ENCODE results near the gene SDK1. TPM values are rescaled to one million over a fixed set of nuclear protein-coding genes. Genes with fewer than 3 reads are reported as not detected.

SDK1 gene
- total RNA-seq, 1 donor from 2014 or later, result 1.3 TPM

DNA sequence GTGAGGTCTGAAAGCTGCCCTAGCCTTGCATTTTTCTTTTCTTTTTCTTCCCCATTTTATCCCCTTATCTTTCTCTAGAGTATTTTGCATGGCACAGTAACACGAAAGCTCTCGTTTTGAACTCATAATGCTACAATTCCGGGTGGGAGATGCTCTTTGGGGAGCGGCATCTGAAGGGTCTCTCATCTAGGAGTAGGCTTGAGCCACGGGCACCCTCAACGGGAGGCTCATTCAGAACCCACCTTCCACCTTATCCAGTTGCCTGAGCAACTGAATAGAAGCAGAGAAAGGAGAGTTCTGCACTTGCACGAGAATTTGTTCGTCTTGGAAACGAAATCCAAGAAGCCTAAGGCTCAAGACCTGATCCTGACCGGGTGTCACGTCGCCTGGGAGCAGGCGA is 777.5 kb downstream of the SDK1 start:
- ATAC-seq (ENCODE audit: low read depth), result no peak
- Mint-ChIP-seq H3K27ac (no peak overlapping the region), H3K4me1 (no peaks in the 10 kb centered on the region), H3K36me3 (ENCODE audit: low read depth) (no peaks in the 10 kb centered on the region), H3K9me3 (peaks cover 2% of the 10 kb centered on the region), H3K4me3 (no peak overlapping the region), H3K27me3 (peaks cover 3% of the 10 kb centered on the region)
- intact Hi-C loops (cut with micrococcal nuclease), result no loop called here
- TF ChIP-seq, protein P1, sequence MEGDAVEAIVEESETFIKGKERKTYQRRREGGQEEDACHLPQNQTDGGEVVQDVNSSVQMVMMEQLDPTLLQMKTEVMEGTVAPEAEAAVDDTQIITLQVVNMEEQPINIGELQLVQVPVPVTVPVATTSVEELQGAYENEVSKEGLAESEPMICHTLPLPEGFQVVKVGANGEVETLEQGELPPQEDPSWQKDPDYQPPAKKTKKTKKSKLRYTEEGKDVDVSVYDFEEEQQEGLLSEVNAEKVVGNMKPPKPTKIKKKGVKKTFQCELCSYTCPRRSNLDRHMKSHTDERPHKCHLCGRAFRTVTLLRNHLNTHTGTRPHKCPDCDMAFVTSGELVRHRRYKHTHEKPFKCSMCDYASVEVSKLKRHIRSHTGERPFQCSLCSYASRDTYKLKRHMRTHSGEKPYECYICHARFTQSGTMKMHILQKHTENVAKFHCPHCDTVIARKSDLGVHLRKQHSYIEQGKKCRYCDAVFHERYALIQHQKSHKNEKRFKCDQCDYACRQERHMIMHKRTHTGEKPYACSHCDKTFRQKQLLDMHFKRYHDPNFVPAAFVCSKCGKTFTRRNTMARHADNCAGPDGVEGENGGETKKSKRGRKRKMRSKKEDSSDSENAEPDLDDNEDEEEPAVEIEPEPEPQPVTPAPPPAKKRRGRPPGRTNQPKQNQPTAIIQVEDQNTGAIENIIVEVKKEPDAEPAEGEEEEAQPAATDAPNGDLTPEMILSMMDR (IDR thresholded peaks at IDR 0.05), result no peak
- ChIA-PET POLR2A (no interaction called here), CTCF (no interaction called here)
- DNase-seq, result no peak

- ChIA-PET CTCF (no interaction called here), POLR2A (no interaction called here)
- Mint-ChIP-seq H3K27me3 (peaks cover 3% of the 10 kb centered on the region), H3K36me3 (ENCODE audit: low read depth) (no peaks in the 10 kb centered on the region), H3K4me3 (no peak overlapping the region), H3K9me3 (peaks cover 3% of the 10 kb centered on the region), H3K4me1 (no peaks in the 10 kb centered on the region), H3K27ac (no peak overlapping the region)
- ATAC-seq (ENCODE audit: low read depth), result no peak
- no peak for DNase-seq
- TF ChIP-seq, protein P1 (IDR thresholded peaks at IDR 0.05), result no peak
- intact Hi-C loops (cut with micrococcal nuclease), result no loop called here
These were observed 778.3 kb downstream of the SDK1 start for GRCh38 chr7:4079366-4079765.

DNA sequence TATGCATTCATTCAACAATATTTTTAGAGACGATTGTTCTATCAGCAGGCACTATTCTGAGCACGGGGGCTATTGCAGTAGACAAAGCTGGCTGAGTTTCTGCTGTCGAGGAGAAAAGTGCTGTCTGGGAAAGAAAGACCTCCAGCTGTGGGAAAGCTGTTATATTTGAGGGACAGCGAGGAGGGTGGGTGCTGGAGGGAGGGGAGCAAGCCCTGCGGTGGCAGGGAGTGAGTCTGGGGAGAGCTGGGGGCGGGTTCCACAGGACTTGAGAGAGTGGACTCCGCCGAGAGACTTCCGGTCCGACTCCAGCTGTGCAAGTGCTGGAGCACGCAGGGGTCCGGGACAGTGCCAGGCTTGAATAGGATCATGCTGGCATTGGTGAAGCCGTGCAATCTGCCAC is 778.9 kb downstream of the SDK1 start:
- H3K4me3 Mint-ChIP-seq, result no peak overlapping the region
- intact Hi-C loops (cut with micrococcal nuclease), result no loop called here
- POLR2A ChIA-PET, result no interaction called here
- H3K9me3 Mint-ChIP-seq, result peaks cover 3% of the 10 kb centered on the region
- no peak for ATAC-seq (ENCODE audit: low read depth)
- TF ChIP-seq, protein P1 (IDR thresholded peaks at IDR 0.05), result no peak
- H3K27me3 Mint-ChIP-seq, result peaks cover 3% of the 10 kb centered on the region
- H3K27ac Mint-ChIP-seq, result no peak overlapping the region
- no peak for DNase-seq
- no peaks in the 10 kb centered on the region for H3K4me1 Mint-ChIP-seq
- CTCF ChIA-PET, result no interaction called here
- H3K36me3 Mint-ChIP-seq (ENCODE audit: low read depth), result no peaks in the 10 kb centered on the region

DNA sequence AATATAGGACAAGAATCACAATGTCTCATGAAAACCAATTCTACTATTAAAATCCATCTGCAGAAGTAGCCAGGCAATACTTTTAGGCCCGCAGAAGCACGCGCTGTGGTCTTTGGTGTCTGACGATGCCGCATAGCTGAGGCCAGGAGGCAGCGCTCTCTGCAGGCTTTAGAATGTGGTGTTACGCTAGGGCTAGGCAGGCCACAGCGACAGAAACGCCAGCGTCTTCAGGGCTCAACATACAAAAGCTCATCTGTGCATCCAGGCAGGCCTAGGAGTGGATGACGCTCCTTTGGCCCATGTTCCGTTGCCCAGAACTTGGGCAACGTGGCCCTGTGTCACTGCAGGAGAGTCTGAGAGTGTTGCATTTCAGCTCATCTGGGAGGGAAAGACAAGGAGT is 779.9 kb downstream of the SDK1 start:
- Mint-ChIP-seq H3K27ac (no peak overlapping the region), H3K36me3 (ENCODE audit: low read depth) (no peaks in the 10 kb centered on the region), H3K9me3 (peaks cover 3% of the 10 kb centered on the region), H3K4me1 (peaks cover 4% of the 10 kb centered on the region), H3K4me3 (no peak overlapping the region), H3K27me3 (peaks cover 3% of the 10 kb centered on the region)
- ChIA-PET CTCF (no interaction called here), POLR2A (no interaction called here)
- no peak for DNase-seq
- TF ChIP-seq, protein P1 (IDR thresholded peaks at IDR 0.05), result no peak
- intact Hi-C loops (cut with micrococcal nuclease), result no loop called here
- no peak for ATAC-seq (ENCODE audit: low read depth)

GRCh38 chr7:4083513-4083912 is 782.5 kb downstream of the SDK1 start:
- Mint-ChIP-seq H3K27ac (no peak overlapping the region), H3K27me3 (no peaks in the 10 kb centered on the region), H3K36me3 (ENCODE audit: low read depth) (no peaks in the 10 kb centered on the region), H3K9me3 (peaks cover 4% of the 10 kb centered on the region), H3K4me3 (no peak overlapping the region), H3K4me1 (peaks cover 10% of the 10 kb centered on the region)
- DNase-seq (no peak), ATAC-seq (ENCODE audit: low read depth) (no peak)
- ChIA-PET CTCF (no interaction called here), POLR2A (no interaction called here)
- TF ChIP-seq, protein P1 (IDR thresholded peaks at IDR 0.05), result no peak
- intact Hi-C loops (cut with micrococcal nuclease), result no loop called here

All from activated B cell treated with CpG ODN at 0.5 μM for 24 hours (primary cell).